HT1080 (cell line): ENCODE results near the gene TDRD5. TPM values are rescaled to one million over a fixed set of nuclear protein-coding genes. Genes with fewer than 3 reads are reported as not detected.
"Not testable (repeated sequence)": the region's sequence is repeated elsewhere in the genome, so short reads cannot be mapped to it uniquely, and the experiment has no call there.

Source experiments
- DNase-seq: peaks from one replicate; pipeline ENCODE4 v3.0.0-alpha.2; 2015; ENCODE audit warnings: low read depth
- total RNA-seq: library from RNA; depleted of rRNA; stranded (reverse); fragments of >200 nt; shearing (Covaris generic); gene quantifications from 2 replicates; pipeline ENCODE4 v1.2.3, GENCODE V29; 2014

Gene TDRD5
- total RNA-seq, 1 experiment from 2014 or later = not detected

- DNase-seq = no peak
Observed at GRCh38 chr1:179591253-179591591, 410 bp upstream of the TDRD5 start.

GRCh38 chr1:179598631-179599030, 7.0 kb downstream of the TDRD5 start:
- no peak for DNase-seq

- no peak for DNase-seq
Observed at GRCh38 chr1:179599623-179600249, 8.1 kb downstream of the TDRD5 start.

- DNase-seq = no peak
Observed at GRCh38 chr1:179601093-179601492, 9.5 kb downstream of the TDRD5 start.

- DNase-seq = no peak
Observed at GRCh38 chr1:179612361-179612760, 20.7 kb downstream of the TDRD5 start.

- DNase-seq = no peak
Observed at GRCh38 chr1:179630719-179631118, 39.1 kb downstream of the TDRD5 start.

GRCh38 chr1:179632868-179633267, 41.2 kb downstream of the TDRD5 start:
- no peak for DNase-seq

GRCh38 chr1:179637211-179637860, 45.7 kb downstream of the TDRD5 start:
- peak; percentile 10 for DNase-seq

GRCh38 chr1:179661018-179661417, 69.4 kb downstream of the TDRD5 start:
- no peak for DNase-seq

- no peak for DNase-seq
Observed at GRCh38 chr1:179663810-179664209, 72.2 kb downstream of the TDRD5 start.

GRCh38 chr1:179677882-179678281, 86.2 kb downstream of the TDRD5 start:
- no peak for DNase-seq

GRCh38 chr1:179694530-179694929, 102.9 kb downstream of the TDRD5 start:
- not testable (repeated sequence) for DNase-seq

GRCh38 chr1:179702946-179703539, 111.4 kb downstream of the TDRD5 start:
- DNase-seq = no peak

GRCh38 chr1:179706339-179706941, 114.8 kb downstream of the TDRD5 start:
- DNase-seq = peak; percentile 16

- no peak for DNase-seq
Observed at GRCh38 chr1:179707406-179707805, 115.8 kb downstream of the TDRD5 start.

- DNase-seq = no peak
Observed at GRCh38 chr1:179708434-179709195, 117.0 kb downstream of the TDRD5 start.

GRCh38 chr1:179709841-179710329, 118.3 kb downstream of the TDRD5 start:
- DNase-seq = peak; percentile 25

GRCh38 chr1:179714159-179714558, 122.5 kb downstream of the TDRD5 start:
- DNase-seq = no peak

GRCh38 chr1:179714623-179715022, 123.0 kb downstream of the TDRD5 start:
- no peak for DNase-seq

- no peak for DNase-seq
Observed at GRCh38 chr1:179719272-179719671, 127.6 kb downstream of the TDRD5 start.

GRCh38 chr1:179728271-179728670, 136.6 kb downstream of the TDRD5 start:
- DNase-seq = peak; percentile 59

GRCh38 chr1:179729881-179730280, 138.2 kb downstream of the TDRD5 start:
- no peak for DNase-seq
